Activated CD8-positive, alpha-beta memory T cell treated with anti-CD3 and anti-CD28 coated beads, Interleukin-2, amount 50 U/mL, for 24 hours (primary cell): ENCODE measurements around the gene SCML1.

Experiments used
- DNase-seq: peaks from one replicate; pipeline ENCODE4 v3.0.0-alpha.2; 2020; ENCODE audit errors: extremely low read depth

The SCML1 gene

GRCh38 chrX:17788956-17789562, 51.8 kb downstream of the SCML1 start:
- DNase-seq, result no peak

GRCh38 chrX:17792826-17793225, 55.5 kb downstream of the SCML1 start:
- DNase-seq, result no peak

- DNase-seq, result no peak
These were observed 61.6 kb downstream of the SCML1 start for GRCh38 chrX:17798921-17799320.

- no peak for DNase-seq
These were observed 64.1 kb downstream of the SCML1 start for GRCh38 chrX:17801431-17801830.

- DNase-seq, result no peak
These were observed 65.5 kb downstream of the SCML1 start for GRCh38 chrX:17802756-17803155.

- no peak for DNase-seq
These were observed 66.2 kb downstream of the SCML1 start for GRCh38 chrX:17803449-17803848.
